MM.1S (cell line): Measurements from ENCODE around the gene PIEZO1.

Experiments used
- CTCF ChIP-seq: fragments of 300-600 bp; sonication (generic); IDR thresholded peaks from 2 replicates; pipeline ENCODE4 v1.5.1; 2016; ENCODE audit warnings: antibody characterized with exemption, low read length, mixed read lengths
- EZH2 ChIP-seq: fragments of 300-600 bp; sonication (generic); optimal IDR thresholded peaks from 2 replicates; pipeline ENCODE3; 2017; ENCODE audit warnings: low read depth, mild to moderate bottlenecking, antibody characterized with exemption, low read length, mixed read lengths

- TF ChIP-seq EZH2 (no peak), CTCF (no peak)
Observed at GRCh38 chr16:88733630-88734360, 51.2 kb downstream of the PIEZO1 start.
